Prostate gland (tissue), 2 donors: ENCODE data around the gene ZMYND8. TPM values are rescaled to one million over a fixed set of nuclear protein-coding genes. Genes with fewer than 3 reads are reported as not detected.

Source experiments
- DNase-seq: peaks from one replicate; pipeline ENCODE4 v3.0.0-alpha.2; 2019; ENCODE audit warnings: low spot score
- H3K27ac ChIP-seq, 2 donors: fragments of 200-600 bp; sonication (generic); 2 replicates each; pipeline ENCODE4 v1.5.1; 2017 to 2019
- H3K27me3 ChIP-seq: fragments of 200-600 bp; sonication (generic); replicated peaks from 2 replicates; pipeline ENCODE4 v1.5.1; 2019; ENCODE audit not compliant: insufficient read depth
- H3K36me3 ChIP-seq, 2 donors: fragments of 200-600 bp; sonication (generic); 1 replicate in 1 of 2; 2 replicates in 1 of 2; pipeline versions ENCODE4 v1.5.1 to v1.8.1; 2017 to 2019
- H3K4me1 ChIP-seq: fragments of 200-600 bp; sonication (generic); replicated peaks from 2 replicates; pipeline ENCODE4 v1.5.1; 2019
- H3K4me3 ChIP-seq, 2 donors: fragments of 200-600 bp; sonication (generic); 2 replicates each; pipeline ENCODE4 v1.5.1; 2017 to 2019
- H3K9me3 ChIP-seq: fragments of 200-600 bp; sonication (generic); 2 replicates; pipeline ENCODE4 v1.5.1; 2017
- CTCF ChIP-seq, 4 experiments: fragments of 200-600 bp in 2 of 4; fragments of 450-650 bp in 2 of 4; sonication (generic) in 2 of 4; IDR thresholded peaks; 1 replicate in 3 of 4; 2 replicates in 1 of 4; pipeline ENCODE4 v1.5.1; 2016 to 2019; ENCODE audit warnings: antibody characterized with exemption in 4 of 4, mild to moderate bottlenecking in 2 of 4, moderate library complexity in 2 of 4
- POLR2A ChIP-seq: fragments of 450-650 bp; IDR thresholded peaks from one replicate; pipeline ENCODE4 v1.6.1; 2016; ENCODE audit warnings: antibody characterized with exemption, mild to moderate bottlenecking
- POLR2AphosphoS5 ChIP-seq: sonication (generic); formaldehyde crosslinking; IDR thresholded peaks from one replicate; pipeline ENCODE4 v1.6.1; 2017; ENCODE audit warnings: antibody characterized with exemption
- WGBS: methylation state at CpG from one replicate; pipeline ENCODE4 v1.1.5; 2018; 5-methylcytosine and 5-hydroxymethylcytosine counted together
- intact Hi-C: fragments of 100-400 bp; cut with DNase I; formaldehyde crosslinking; loops from one replicate; pipeline ENCODE4 v1.14.2; 2022
- total RNA-seq, 2 donors: library from RNA; depleted of rRNA; stranded (reverse); fragments of >200 nt; gene quantifications; one replicate each; pipeline ENCODE4 v1.1.0, GENCODE V29; 2016

Gene ZMYND8
- total RNA-seq, 2 donors from 2014 or later = 19.9 to 70.9 TPM

- no peak overlapping the region for H3K27ac ChIP-seq
- DNase-seq = no peak
- TF ChIP-seq CTCF (IDR thresholded peaks at IDR 0.05) (no peak), POLR2A (no peak)
- intact Hi-C loops = no loop called here
- H3K36me3 ChIP-seq = no peaks in the 10 kb centered on the region
- H3K9me3 ChIP-seq = no peaks in the 10 kb centered on the region
- H3K27me3 ChIP-seq = no peaks in the 10 kb centered on the region
- H3K4me3 ChIP-seq = no peak overlapping the region
- no peaks in the 10 kb centered on the region for H3K4me1 ChIP-seq
- 64% methylated on average over 3 of the region's 3 CpGs for WGBS
These were observed 73.1 kb downstream of the ZMYND8 start for GRCh38 chr20:47283411-47283810.

GRCh38 chr20:47282864-47283263, 73.6 kb downstream of the ZMYND8 start:
- Histone ChIP-seq H3K27ac (no peak overlapping the region), H3K9me3 (no peaks in the 10 kb centered on the region), H3K36me3 (no peaks in the 10 kb centered on the region), H3K4me1 (no peaks in the 10 kb centered on the region), H3K27me3 (no peaks in the 10 kb centered on the region), H3K4me3 (no peak overlapping the region)
- TF ChIP-seq CTCF (IDR thresholded peaks at IDR 0.05) (no peak), POLR2A (no peak), POLR2AphosphoS5 (no peak)
- DNase-seq = no peak
- intact Hi-C loops = no loop called here
- WGBS = 93% methylated on average over 2 of the region's 2 CpGs

GRCh38 chr20:47281376-47281775, 75.1 kb downstream of the ZMYND8 start:
- no peaks in the 10 kb centered on the region for H3K4me1 ChIP-seq
- intact Hi-C loops = no loop called here
- no peak overlapping the region for H3K27ac ChIP-seq
- no peaks in the 10 kb centered on the region for H3K27me3 ChIP-seq
- no peak for DNase-seq
- no peaks in the 10 kb centered on the region for H3K36me3 ChIP-seq
- TF ChIP-seq POLR2AphosphoS5 (no peak), CTCF (IDR thresholded peaks at IDR 0.05) (no peak), POLR2A (no peak)
- H3K9me3 ChIP-seq = no peaks in the 10 kb centered on the region
- WGBS = 59% methylated on average over 4 of the region's 4 CpGs
- H3K4me3 ChIP-seq = no peak overlapping the region

GRCh38 chr20:47280668-47281067, 75.8 kb downstream of the ZMYND8 start:
- no peaks in the 10 kb centered on the region for H3K4me1 ChIP-seq
- H3K36me3 ChIP-seq = no peaks in the 10 kb centered on the region
- WGBS = 86% methylated on average over 3 of the region's 3 CpGs
- no peak overlapping the region for H3K4me3 ChIP-seq
- no peak for DNase-seq
- intact Hi-C loops = no loop called here
- no peaks in the 10 kb centered on the region for H3K27me3 ChIP-seq
- H3K9me3 ChIP-seq = no peaks in the 10 kb centered on the region
- no peak overlapping the region for H3K27ac ChIP-seq
- TF ChIP-seq POLR2A (no peak), CTCF (IDR thresholded peaks at IDR 0.05) (no peak), POLR2AphosphoS5 (no peak)

GRCh38 chr20:47280228-47280627, 76.3 kb downstream of the ZMYND8 start:
- TF ChIP-seq POLR2AphosphoS5 (no peak), POLR2A (no peak), CTCF (IDR thresholded peaks at IDR 0.05) (no peak)
- no peaks in the 10 kb centered on the region for H3K4me1 ChIP-seq
- DNase-seq = no peak
- H3K4me3 ChIP-seq = no peak overlapping the region
- intact Hi-C loops = no loop called here
- H3K27ac ChIP-seq = no peak overlapping the region
- no peaks in the 10 kb centered on the region for H3K27me3 ChIP-seq
- 89% methylated on average over 7 of the region's 7 CpGs for whole genome bisulfite sequencing
- no peaks in the 10 kb centered on the region for H3K9me3 ChIP-seq
- H3K36me3 ChIP-seq = no peaks in the 10 kb centered on the region
